CD14-positive monocyte (primary cell): Measurements from ENCODE around the gene TNS2. TPM values are rescaled to one million over a fixed set of nuclear protein-coding genes. Genes with fewer than 3 reads are reported as not detected.

Experiments
- DNase-seq, 3 donors: peaks; one replicate each; pipeline ENCODE4 v3.0.0-alpha.2; 2011 to 2022
- H2AFZ ChIP-seq: 2 replicates; pipeline ENCODE4 v1.6.0; 2012; ENCODE audit warnings: mild to moderate bottlenecking, low read depth, low read length, inconsistent platforms; ENCODE audit not compliant: insufficient read depth, poor library complexity, severe bottlenecking
- H3K27ac ChIP-seq, 2 donors: 1 replicate in 1 of 2; 2 replicates in 1 of 2; pipeline ENCODE4 v1.5.1; 2012 to 2013; ENCODE audit warnings: low read length in 2 of 2, control low read depth in 1 of 2, inconsistent platforms in 1 of 2, low read depth in 1 of 2, mild to moderate bottlenecking in 1 of 2
- H3K27me3 ChIP-seq, 2 donors: one replicate each; pipeline versions ENCODE4 v1.6.0 to v1.6.1; 2011 to 2013; ENCODE audit warnings: low read length in 2 of 2; ENCODE audit not compliant: control insufficient read depth in 2 of 2, insufficient read depth in 2 of 2
- H3K36me3 ChIP-seq, 2 donors: replicated peaks in 1 of 2; 1 replicate in 1 of 2; 2 replicates in 1 of 2; pipeline versions ENCODE4 v1.5.1 to v1.6.1; 2012 to 2013; ENCODE audit warnings: low read length in 2 of 2, control low read depth in 1 of 2, inconsistent platforms in 1 of 2, mild to moderate bottlenecking in 1 of 2; ENCODE audit not compliant: insufficient read depth in 2 of 2, control insufficient read depth in 1 of 2
- H3K4me1 ChIP-seq, 2 donors: 1 replicate in 1 of 2; 2 replicates in 1 of 2; pipeline versions ENCODE4 v1.5.1 to v1.6.1; 2012 to 2013; ENCODE audit warnings: low read length in 2 of 2, control low read depth in 1 of 2, inconsistent platforms in 1 of 2, mild to moderate bottlenecking in 1 of 2, moderate library complexity in 1 of 2; ENCODE audit not compliant: insufficient read depth in 2 of 2, control insufficient read depth in 1 of 2
- H3K4me2 ChIP-seq: replicated peaks from 2 replicates; pipeline ENCODE3; 2012; ENCODE audit warnings: low read length, moderate library complexity, mild to moderate bottlenecking; ENCODE audit not compliant: poor library complexity, severe bottlenecking; ENCODE audit errors: extremely low read depth
- H3K4me3 ChIP-seq, 3 experiments: fragments of 200-600 bp in 1 of 3; sonication (generic) in 1 of 3; replicated peaks in 1 of 3; 1 replicate in 2 of 3; 2 replicates in 1 of 3; pipeline ENCODE4 v1.5.1; 2011 to 2013; ENCODE audit warnings: low read length in 3 of 3, mild to moderate bottlenecking in 3 of 3, control low read depth in 2 of 3, low read depth in 2 of 3, inconsistent platforms in 1 of 3, moderate library complexity in 1 of 3
- H3K79me2 ChIP-seq: 2 replicates; pipeline ENCODE4 v1.6.0; 2012; ENCODE audit warnings: mild to moderate bottlenecking, control low read depth, inconsistent platforms, low read length, moderate library complexity; ENCODE audit not compliant: insufficient read depth
- H3K9ac ChIP-seq: 2 replicates; pipeline ENCODE4 v1.6.0; 2017; ENCODE audit warnings: low read length, mild to moderate bottlenecking; ENCODE audit not compliant: insufficient read depth, poor library complexity, severe bottlenecking
- H3K9me3 ChIP-seq, 2 donors: replicated peaks in 1 of 2; 1 replicate in 1 of 2; 2 replicates in 1 of 2; pipeline versions ENCODE4 v1.5.1 to v1.6.1; 2012 to 2013; ENCODE audit warnings: low read length in 2 of 2, control low read depth in 1 of 2; ENCODE audit not compliant: control insufficient read depth in 1 of 2, insufficient read depth in 1 of 2
- H4K20me1 ChIP-seq: 2 replicates; pipeline ENCODE4 v1.6.0; 2012; ENCODE audit warnings: mild to moderate bottlenecking, low read length, control low read depth, moderate library complexity; ENCODE audit not compliant: insufficient read depth
- H3K27ac Mint-ChIP-seq, 7 donors: one replicate each; pipeline ENCODE4 v1.8.0; 2020; ENCODE audit warnings: mild to moderate bottlenecking in 7 of 7, mixed read lengths in 7 of 7, moderate library complexity in 6 of 7, inconsistent platforms in 2 of 7
- H3K27me3 Mint-ChIP-seq, 3 donors: one replicate each; pipeline ENCODE4 v1.8.0; 2021 to 2022; ENCODE audit warnings: low read depth in 3 of 3, mild to moderate bottlenecking in 3 of 3, mixed read lengths in 3 of 3, moderate library complexity in 3 of 3, inconsistent platforms in 1 of 3
- H3K36me3 Mint-ChIP-seq, 2 donors: one replicate each; pipeline ENCODE4 v1.8.0; 2020; ENCODE audit warnings: mixed read lengths in 2 of 2, inconsistent platforms in 1 of 2, mild to moderate bottlenecking in 1 of 2
- H3K4me1 Mint-ChIP-seq: one replicate; pipeline ENCODE4 v1.8.0; 2020; ENCODE audit warnings: mild to moderate bottlenecking, mixed read lengths
- H3K4me3 Mint-ChIP-seq, 2 donors: one replicate each; pipeline ENCODE4 v1.8.0; 2020; ENCODE audit warnings: mild to moderate bottlenecking in 2 of 2, mixed read lengths in 2 of 2, moderate library complexity in 1 of 2
- H3K9me3 Mint-ChIP-seq, 7 donors: one replicate each; pipeline ENCODE4 v1.8.0; 2020 to 2022; ENCODE audit warnings: mixed read lengths in 7 of 7, mild to moderate bottlenecking in 6 of 7, moderate library complexity in 6 of 7, inconsistent platforms in 2 of 7
- WGBS: methylation state at CpG from one replicate; pipeline ENCODE4 v1.1.5; 2013; ENCODE audit warnings: missing lambda C conversion rate; ENCODE audit not compliant: insufficient coverage; 5-methylcytosine and 5-hydroxymethylcytosine counted together
- intact Hi-C, 2 donors: fragments of 100-400 bp; cut with micrococcal nuclease; formaldehyde crosslinking; loops; one replicate each; pipeline versions ENCODE4 v1.15.0 to v1.15.1; 2023
- polyA plus RNA-seq, 3 donors: library from polyadenylated mRNA; depleted of rRNA in 1 of 3; unstranded in 2 of 3; stranded (reverse) in 1 of 3; fragments of 300-500 nt in 2 of 3; fragments of >200 nt in 1 of 3; fragmentation: Illumina TruSeq in 2 of 3; gene quantifications; 1 replicate in 2 of 3; 2 replicates in 1 of 3; pipeline ENCODE4 v1.2.3, GENCODE V29; 2012 to 2021
- TF ChIP-seq, protein P1 (sequence below): fragments of 200-600 bp; IDR thresholded peaks from one replicate; pipeline ENCODE4 v1.8.0; 2022; ENCODE audit warnings: antibody characterized with exemption, mild to moderate bottlenecking

Gene TNS2
- polyA plus RNA-seq, 3 donors = 0.05 to 0.43 (median 0.36) TPM

DNA sequence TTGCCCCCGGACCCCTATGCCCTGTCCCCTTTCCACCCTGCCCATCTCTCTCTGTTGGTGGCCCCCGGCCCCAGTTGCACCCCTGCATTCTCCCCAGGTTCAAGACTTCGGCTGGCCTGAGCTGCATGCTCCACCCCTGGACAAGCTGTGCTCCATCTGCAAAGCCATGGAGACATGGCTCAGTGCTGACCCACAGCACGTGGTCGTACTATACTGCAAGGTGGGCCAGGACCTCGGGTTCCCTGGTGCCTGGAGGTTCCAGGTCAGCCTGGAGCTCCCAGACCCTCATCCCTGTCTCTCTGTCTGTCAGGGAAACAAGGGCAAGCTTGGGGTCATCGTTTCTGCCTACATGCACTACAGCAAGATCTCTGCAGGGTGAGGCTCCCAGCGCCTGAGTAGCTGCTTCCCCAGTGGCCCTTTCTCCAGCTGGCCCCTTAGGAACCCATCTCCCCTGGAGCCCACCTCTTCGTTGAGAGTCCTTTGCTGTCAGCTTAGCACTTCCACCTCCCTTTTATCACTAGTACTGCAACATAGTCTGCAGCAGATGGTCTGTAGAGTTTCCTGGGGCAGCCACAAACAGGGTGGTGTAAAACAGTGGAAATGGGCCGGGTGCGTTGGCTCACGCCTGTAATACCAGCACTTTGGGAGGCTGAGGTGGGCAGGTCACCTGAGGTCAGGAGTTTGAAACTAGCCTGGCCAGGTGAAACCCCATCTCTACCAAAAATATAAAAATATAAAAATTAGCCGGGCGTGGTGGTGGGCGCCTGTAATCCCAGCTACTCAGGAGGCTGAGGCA lies 5.8 kb downstream of the TNS2 start:
- Histone ChIP-seq H3K9ac (no peak overlapping the region), H2AFZ (no peak overlapping the region), H3K36me3 (no peaks in the 10 kb centered on the region), H3K27me3 (no peaks in the 10 kb centered on the region), H4K20me1 (no peaks in the 10 kb centered on the region), H3K79me2 (no peaks in the 10 kb centered on the region), H3K27ac (no peak overlapping the region), H3K4me1 (peaks cover 7 to 14% of the 10 kb centered on the region in 2 donors), H3K4me3 (no peak overlapping the region), H3K4me2 (no peak overlapping the region), H3K9me3 (no peaks in the 10 kb centered on the region)
- DNase-seq = no peak
- intact Hi-C loops = no loop called here
- Mint-ChIP-seq H3K27me3 (peaks cover 0 to 15% (median 13%) of the 10 kb centered on the region in 3 donors), H3K9me3 (no peaks in the 10 kb centered on the region), H3K36me3 (no peaks in the 10 kb centered on the region), H3K27ac (no peak overlapping the region), H3K4me3 (no peak overlapping the region), H3K4me1 (peaks cover 12% of the 10 kb centered on the region)
- TF ChIP-seq, protein P1, sequence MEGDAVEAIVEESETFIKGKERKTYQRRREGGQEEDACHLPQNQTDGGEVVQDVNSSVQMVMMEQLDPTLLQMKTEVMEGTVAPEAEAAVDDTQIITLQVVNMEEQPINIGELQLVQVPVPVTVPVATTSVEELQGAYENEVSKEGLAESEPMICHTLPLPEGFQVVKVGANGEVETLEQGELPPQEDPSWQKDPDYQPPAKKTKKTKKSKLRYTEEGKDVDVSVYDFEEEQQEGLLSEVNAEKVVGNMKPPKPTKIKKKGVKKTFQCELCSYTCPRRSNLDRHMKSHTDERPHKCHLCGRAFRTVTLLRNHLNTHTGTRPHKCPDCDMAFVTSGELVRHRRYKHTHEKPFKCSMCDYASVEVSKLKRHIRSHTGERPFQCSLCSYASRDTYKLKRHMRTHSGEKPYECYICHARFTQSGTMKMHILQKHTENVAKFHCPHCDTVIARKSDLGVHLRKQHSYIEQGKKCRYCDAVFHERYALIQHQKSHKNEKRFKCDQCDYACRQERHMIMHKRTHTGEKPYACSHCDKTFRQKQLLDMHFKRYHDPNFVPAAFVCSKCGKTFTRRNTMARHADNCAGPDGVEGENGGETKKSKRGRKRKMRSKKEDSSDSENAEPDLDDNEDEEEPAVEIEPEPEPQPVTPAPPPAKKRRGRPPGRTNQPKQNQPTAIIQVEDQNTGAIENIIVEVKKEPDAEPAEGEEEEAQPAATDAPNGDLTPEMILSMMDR = no peak
- WGBS = 89% methylated on average over 8 of the region's 15 CpGs

DNA sequence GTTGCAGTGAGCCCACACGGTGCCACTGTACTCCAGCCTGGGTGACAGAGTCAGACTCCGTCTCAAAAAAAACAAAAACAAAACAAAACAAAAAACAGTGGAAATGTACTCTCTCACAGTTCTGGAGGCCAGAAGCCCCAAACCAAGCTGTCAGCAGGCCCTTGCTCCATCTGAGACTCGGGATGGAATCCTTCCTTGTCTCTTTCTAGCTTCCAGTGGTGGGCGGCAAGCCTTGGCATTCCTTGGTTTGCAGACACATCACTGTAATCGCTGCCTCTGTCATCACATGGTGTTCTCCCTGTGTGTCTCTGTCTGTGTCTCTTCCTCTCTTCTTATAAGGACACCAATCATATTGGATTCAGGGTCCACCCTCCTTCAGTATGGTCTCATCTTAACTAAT lies 6.4 kb downstream of the TNS2 start:
- no peak overlapping the region for H3K4me3 ChIP-seq
- no peak overlapping the region for H3K4me2 ChIP-seq
- H2AFZ ChIP-seq = no peak overlapping the region
- peaks cover 7 to 14% of the 10 kb centered on the region in 2 donors for H3K4me1 ChIP-seq
- no peak for DNase-seq
- no peaks in the 10 kb centered on the region for H3K36me3 Mint-ChIP-seq
- H3K4me1 Mint-ChIP-seq = peaks cover 10% of the 10 kb centered on the region
- peaks cover 0 to 18% (median 15%) of the 10 kb centered on the region in 3 donors for H3K27me3 Mint-ChIP-seq
- H4K20me1 ChIP-seq = no peaks in the 10 kb centered on the region
- H3K4me3 Mint-ChIP-seq = no peak overlapping the region
- no peaks in the 10 kb centered on the region for H3K36me3 ChIP-seq
- intact Hi-C loops = no loop called here
- no peaks in the 10 kb centered on the region for H3K27me3 ChIP-seq
- no peaks in the 10 kb centered on the region for H3K9me3 ChIP-seq
- 88% methylated on average over 3 of the region's 5 CpGs for WGBS
- TF ChIP-seq, protein P1 = no peak
- no peak overlapping the region for H3K9ac ChIP-seq
- no peak overlapping the region for H3K27ac Mint-ChIP-seq
- no peaks in the 10 kb centered on the region for H3K79me2 ChIP-seq
- no peak overlapping the region for H3K27ac ChIP-seq
- H3K9me3 Mint-ChIP-seq = no peaks in the 10 kb centered on the region
